ENCODE data around the gene PHACTR2.

Gene PHACTR2

GRCh38 chr6:143761074-143761473 lies 83.3 kb downstream of the PHACTR2 start:
- no peak for DNase-seq (ENCODE audit: low spot score)
- in situ Hi-C loops (cut with MboI; ENCODE audit: low sequenced_read_pairs, unreplicated experiment), result no loop called here
- TF ChIP-seq CTCF (IDR thresholded peaks at IDR 0.05; ENCODE audit: borderline replicate concordance, control extremely low read depth, extremely low read depth, insufficient read depth, missing control alignments), result no peak

GRCh38 chr6:143762126-143762525 lies 84.4 kb downstream of the PHACTR2 start:
- no peak for DNase-seq (ENCODE audit: low spot score)
- in situ Hi-C loops (cut with MboI; ENCODE audit: low sequenced_read_pairs, unreplicated experiment), result no loop called here
- no peak for TF ChIP-seq CTCF (IDR thresholded peaks at IDR 0.05; ENCODE audit: borderline replicate concordance, control extremely low read depth, extremely low read depth, insufficient read depth, missing control alignments)

GRCh38 chr6:143765422-143766184 lies 87.8 kb downstream of the PHACTR2 start:
- in situ Hi-C loops (cut with MboI; ENCODE audit: low sequenced_read_pairs, unreplicated experiment), result no loop called here
- no peak for DNase-seq (ENCODE audit: low spot score)

GRCh38 chr6:143766185-143766553 lies 88.4 kb downstream of the PHACTR2 start:
- TF ChIP-seq CTCF (IDR thresholded peaks at IDR 0.05; ENCODE audit: borderline replicate concordance, control extremely low read depth, extremely low read depth, insufficient read depth, missing control alignments), result no peak
- no peak for DNase-seq (ENCODE audit: low spot score)
- in situ Hi-C loops (cut with MboI; ENCODE audit: low sequenced_read_pairs, unreplicated experiment), result no loop called here

More at GRCh38 chr6:143765422-143766184, 87.8 kb downstream of the PHACTR2 start:
- TF ChIP-seq CTCF (IDR thresholded peaks at IDR 0.05; ENCODE audit: borderline replicate concordance, control extremely low read depth, extremely low read depth, insufficient read depth, missing control alignments), result no peak

GRCh38 chr6:143767433-143767832 lies 89.7 kb downstream of the PHACTR2 start:
- in situ Hi-C loops (cut with MboI; ENCODE audit: low sequenced_read_pairs, unreplicated experiment), result no loop called here
- no peak for TF ChIP-seq CTCF (IDR thresholded peaks at IDR 0.05; ENCODE audit: borderline replicate concordance, control extremely low read depth, extremely low read depth, insufficient read depth, missing control alignments)
- DNase-seq (ENCODE audit: low spot score), result no peak

- no peak for DNase-seq (ENCODE audit: low spot score)
- no peak for TF ChIP-seq CTCF (IDR thresholded peaks at IDR 0.05; ENCODE audit: borderline replicate concordance, control extremely low read depth, extremely low read depth, insufficient read depth, missing control alignments)
- in situ Hi-C loops (cut with MboI; ENCODE audit: low sequenced_read_pairs, unreplicated experiment), result no loop called here
Observed at GRCh38 chr6:143772116-143773086, 94.6 kb downstream of the PHACTR2 start.
